Esophagus muscularis mucosa (tissue), 4 donors: ENCODE results near the gene NAB1.

Source experiments
- CTCF ChIP-seq, 3 experiments: fragments of 200-600 bp in 2 of 3; fragments of 450-650 bp in 1 of 3; sonication (generic) in 2 of 3; IDR thresholded peaks; one replicate each; pipeline ENCODE4 v1.5.1; 2017 to 2019; ENCODE audit warnings: antibody characterized with exemption in 3 of 3, mild to moderate bottlenecking in 2 of 3, moderate library complexity in 1 of 3
- EP300 ChIP-seq: sonication (generic); formaldehyde crosslinking; IDR thresholded peaks from one replicate; pipeline ENCODE4 v1.6.1; 2017; ENCODE audit warnings: antibody characterized with exemption
- POLR2A ChIP-seq: fragments of 450-650 bp; IDR thresholded peaks from one replicate; pipeline ENCODE4 v1.6.1; 2017; ENCODE audit warnings: antibody characterized with exemption, moderate library complexity, mild to moderate bottlenecking, low read depth
- POLR2AphosphoS5 ChIP-seq, 2 donors: sonication (generic); formaldehyde crosslinking; IDR thresholded peaks; one replicate each; pipeline ENCODE4 v1.6.1; 2017; ENCODE audit warnings: antibody characterized with exemption in 2 of 2

- TF ChIP-seq POLR2A (no peak), CTCF (IDR thresholded peaks at IDR 0.05) (no peak), POLR2AphosphoS5 (IDR thresholded peaks at IDR 0.05) (no peak), EP300 (no peak)
Observed at GRCh38 chr2:190701586-190701985, 52.7 kb downstream of the NAB1 start.
